CD4-positive, alpha-beta T cell (primary cell): ENCODE data around the gene TACC3. TPM values are rescaled to one million over a fixed set of nuclear protein-coding genes. Genes with fewer than 3 reads are reported as not detected.

Experiments used
- ATAC-seq: fragments of 200-7000 bp; cut with Tn5 transposase; one replicate; pipeline ENCODE4 v1.10.0; 2022; ENCODE audit warnings: mild to moderate bottlenecking; ENCODE audit not compliant: poor library complexity
- CTCF ChIA-PET: fragments of 350-600 bp; sonication (Branson Sonifier 250); formaldehyde crosslinking; loops from one replicate; lab custom pipeline; 2021; ENCODE audit warnings: antibody characterized with exemption, inconsistent platforms; lab: Charles Lee
- POLR2A ChIA-PET: fragments of 350-600 bp; sonication (Branson Sonifier 250); formaldehyde crosslinking; loops from one replicate; lab custom pipeline; 2021; ENCODE audit warnings: antibody characterized with exemption, inconsistent platforms; lab: Charles Lee
- DNase-seq, 14 experiments: peaks; one replicate each; pipeline ENCODE4 v3.0.0-alpha.2; 2013 to 2020; ENCODE audit warnings: mixed read lengths in 2 of 14
- H3K27ac ChIP-seq, 2 donors: one replicate each; pipeline versions ENCODE4 v1.5.1 to v1.7.0; 2013; ENCODE audit warnings: low read length in 2 of 2, low read depth in 1 of 2, mild to moderate bottlenecking in 1 of 2
- H3K27me3 ChIP-seq, 2 experiments: 1 replicate in 1 of 2; 2 replicates in 1 of 2; pipeline versions ENCODE4 v1.6.1 to v1.7.0; 2013; ENCODE audit warnings: low read length in 2 of 2, control low read depth in 1 of 2, mild to moderate bottlenecking in 1 of 2, moderate library complexity in 1 of 2; ENCODE audit not compliant: insufficient read depth in 2 of 2, control insufficient read depth in 1 of 2
- H3K36me3 ChIP-seq: one replicate; pipeline ENCODE4 v1.6.1; 2013; ENCODE audit warnings: low read length, control low read depth; ENCODE audit not compliant: insufficient read depth
- H3K4me1 ChIP-seq: one replicate; pipeline ENCODE4 v1.6.1; 2013; ENCODE audit warnings: low read length, control low read depth; ENCODE audit not compliant: insufficient read depth
- H3K4me3 ChIP-seq: one replicate; pipeline ENCODE4 v1.5.1; 2013; ENCODE audit warnings: mild to moderate bottlenecking, low read length, moderate library complexity
- H3K9me3 ChIP-seq, 2 experiments: 1 replicate in 1 of 2; 2 replicates in 1 of 2; pipeline versions ENCODE4 v1.6.1 to v1.7.0; 2013; ENCODE audit warnings: low read length in 2 of 2, mild to moderate bottlenecking in 2 of 2, control low read depth in 1 of 2, moderate library complexity in 1 of 2; ENCODE audit not compliant: control insufficient read depth in 1 of 2, insufficient read depth in 1 of 2
- H3K27ac Mint-ChIP-seq: one replicate; pipeline ENCODE4 v1.8.0; 2020; ENCODE audit warnings: mixed read lengths
- H3K27me3 Mint-ChIP-seq: one replicate; pipeline ENCODE4 v1.8.0; 2021; ENCODE audit warnings: mixed read lengths
- H3K36me3 Mint-ChIP-seq: one replicate; pipeline ENCODE4 v1.8.0; 2021; ENCODE audit warnings: low read depth, mixed read lengths
- H3K4me1 Mint-ChIP-seq: one replicate; pipeline ENCODE4 v1.8.0; 2021; ENCODE audit warnings: low read depth, mixed read lengths
- H3K4me3 Mint-ChIP-seq: one replicate; pipeline ENCODE4 v1.8.0; 2020; ENCODE audit warnings: mild to moderate bottlenecking, mixed read lengths
- H3K9me3 Mint-ChIP-seq: one replicate; pipeline ENCODE4 v1.8.0; 2020; ENCODE audit warnings: mixed read lengths
- CTCF ChIP-seq: fragments of 200-600 bp; IDR thresholded peaks from one replicate; pipeline ENCODE4 v1.8.0; 2022; ENCODE audit warnings: antibody characterized with exemption, mild to moderate bottlenecking
- intact Hi-C, 2 experiments: fragments of 100-400 bp; cut with DNase I in 1 of 2; cut with micrococcal nuclease in 1 of 2; formaldehyde crosslinking; loops; one replicate each; pipeline versions ENCODE4 v1.15.1 to v1.9.0; 2023 to 2025; cut with DNase I, micrococcal nuclease
- total RNA-seq, 174 experiments: library from RNA in 2 of 174; stranded (reverse) in 2 of 174; gene quantifications; one replicate each; pipeline ENCODE4 v1.2.3 and lab custom pipeline; 2021 to 2026

Gene TACC3
- total RNA-seq, 2 experiments from 2014 or later = 123 TPM

GRCh38 chr4:1740021-1740545, 18.8 kb downstream of the TACC3 start:
- TF ChIP-seq CTCF = no peak
- Mint-ChIP-seq H3K4me1 (no peaks in the 10 kb centered on the region), H3K27ac (no peak overlapping the region), H3K27me3 (no peaks in the 10 kb centered on the region), H3K36me3 (peaks cover 89% of the 10 kb centered on the region), H3K4me3 (no peak overlapping the region), H3K9me3 (no peaks in the 10 kb centered on the region)
- intact Hi-C loops = no loop called here
- peaks cover 88% of the 10 kb centered on the region for H3K36me3 ChIP-seq
- no peaks in the 10 kb centered on the region for H3K4me1 ChIP-seq
- no peak overlapping the region for H3K27ac ChIP-seq
- CTCF ChIA-PET = no interaction called here
- H3K4me3 ChIP-seq = no peak overlapping the region
- H3K27me3 ChIP-seq = no peaks in the 10 kb centered on the region
- no peak for DNase-seq
- POLR2A ChIA-PET = no interaction called here
- peaks cover 15 to 32% of the 10 kb centered on the region in 2 experiments for H3K9me3 ChIP-seq
- no peak for ATAC-seq

DNA sequence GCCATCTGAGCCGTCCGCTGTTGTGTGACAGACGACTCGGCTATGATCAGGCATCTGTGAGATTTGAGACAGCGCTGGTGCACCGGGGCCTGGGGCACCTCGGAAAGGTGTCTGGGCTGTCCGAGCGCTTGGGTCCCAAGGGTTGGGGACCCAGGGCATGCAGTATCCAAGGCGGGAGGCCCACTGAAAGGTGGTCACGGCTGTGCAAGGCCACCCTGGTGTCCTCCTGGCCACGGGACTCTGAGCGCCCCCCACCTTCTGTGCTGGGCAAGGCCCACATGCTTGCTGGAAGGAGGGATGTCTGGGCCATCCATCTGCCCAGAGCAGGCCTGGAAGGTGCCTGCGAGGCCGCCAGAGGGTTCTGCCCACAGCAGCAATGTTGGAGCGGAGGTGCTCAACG, 19.9 kb downstream of the TACC3 start:
- no peaks in the 10 kb centered on the region for H3K27me3 ChIP-seq
- H3K36me3 ChIP-seq = peaks cover 80% of the 10 kb centered on the region
- DNase-seq (no peak), ATAC-seq (no peak)
- Mint-ChIP-seq H3K27ac (no peak overlapping the region), H3K9me3 (no peaks in the 10 kb centered on the region), H3K27me3 (no peaks in the 10 kb centered on the region), H3K36me3 (peaks cover 80% of the 10 kb centered on the region), H3K4me3 (no peak overlapping the region), H3K4me1 (no peaks in the 10 kb centered on the region)
- TF ChIP-seq CTCF = no peak
- H3K27ac ChIP-seq = no peak overlapping the region
- H3K9me3 ChIP-seq = peaks cover 15 to 32% of the 10 kb centered on the region in 2 experiments
- ChIA-PET POLR2A (no interaction called here), CTCF (no interaction called here)
- intact Hi-C loops = no loop called here
- H3K4me1 ChIP-seq = peaks cover 2% of the 10 kb centered on the region
- no peak overlapping the region for H3K4me3 ChIP-seq

- no peak overlapping the region for H3K4me3 ChIP-seq
- H3K4me1 Mint-ChIP-seq = no peaks in the 10 kb centered on the region
- H3K4me1 ChIP-seq = peaks cover 13% of the 10 kb centered on the region
- peaks cover 57% of the 10 kb centered on the region for H3K36me3 ChIP-seq
- H3K4me3 Mint-ChIP-seq = no peak overlapping the region
- TF ChIP-seq CTCF = no peak
- no peaks in the 10 kb centered on the region for H3K27me3 ChIP-seq
- H3K36me3 Mint-ChIP-seq = peaks cover 57% of the 10 kb centered on the region
- ATAC-seq (no peak), DNase-seq (no peak)
- H3K9me3 Mint-ChIP-seq = no peaks in the 10 kb centered on the region
- CTCF ChIA-PET = no interaction called here
- POLR2A ChIA-PET = no interaction called here
- no peak overlapping the region for H3K27ac ChIP-seq
- no peak overlapping the region for H3K27ac Mint-ChIP-seq
- peaks cover 3 to 15% of the 10 kb centered on the region in 2 experiments for H3K9me3 ChIP-seq
- intact Hi-C loops = no loop called here
- no peaks in the 10 kb centered on the region for H3K27me3 Mint-ChIP-seq
Observed at GRCh38 chr4:1743551-1743950, 22.2 kb downstream of the TACC3 start.
